ENCODE results near the gene IMMP2L.

- TF ChIP-seq, protein P1, sequence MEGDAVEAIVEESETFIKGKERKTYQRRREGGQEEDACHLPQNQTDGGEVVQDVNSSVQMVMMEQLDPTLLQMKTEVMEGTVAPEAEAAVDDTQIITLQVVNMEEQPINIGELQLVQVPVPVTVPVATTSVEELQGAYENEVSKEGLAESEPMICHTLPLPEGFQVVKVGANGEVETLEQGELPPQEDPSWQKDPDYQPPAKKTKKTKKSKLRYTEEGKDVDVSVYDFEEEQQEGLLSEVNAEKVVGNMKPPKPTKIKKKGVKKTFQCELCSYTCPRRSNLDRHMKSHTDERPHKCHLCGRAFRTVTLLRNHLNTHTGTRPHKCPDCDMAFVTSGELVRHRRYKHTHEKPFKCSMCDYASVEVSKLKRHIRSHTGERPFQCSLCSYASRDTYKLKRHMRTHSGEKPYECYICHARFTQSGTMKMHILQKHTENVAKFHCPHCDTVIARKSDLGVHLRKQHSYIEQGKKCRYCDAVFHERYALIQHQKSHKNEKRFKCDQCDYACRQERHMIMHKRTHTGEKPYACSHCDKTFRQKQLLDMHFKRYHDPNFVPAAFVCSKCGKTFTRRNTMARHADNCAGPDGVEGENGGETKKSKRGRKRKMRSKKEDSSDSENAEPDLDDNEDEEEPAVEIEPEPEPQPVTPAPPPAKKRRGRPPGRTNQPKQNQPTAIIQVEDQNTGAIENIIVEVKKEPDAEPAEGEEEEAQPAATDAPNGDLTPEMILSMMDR (IDR thresholded peaks at IDR 0.05) = no peak
- no peak for TF ChIP-seq POLR2A (IDR thresholded peaks at IDR 0.05)
Measured at GRCh38 chr7:110801502-110801901, 760.8 kb downstream of the IMMP2L start.
